Activated T-helper 9 cell treated with anti-CD3 and anti-CD28 coated beads, Interleukin-2, amount 50 U/mL, for 16 hours (primary cell): ENCODE data around the gene NHERF2.
A peak's percentile ranks its signal among the peaks of the same experiment; 100 is the strongest.

Source experiments
- DNase-seq: peaks from one replicate; pipeline ENCODE4 v3.0.0-alpha.2; 2020; ENCODE audit warnings: low read depth

The NHERF2 gene

DNA sequence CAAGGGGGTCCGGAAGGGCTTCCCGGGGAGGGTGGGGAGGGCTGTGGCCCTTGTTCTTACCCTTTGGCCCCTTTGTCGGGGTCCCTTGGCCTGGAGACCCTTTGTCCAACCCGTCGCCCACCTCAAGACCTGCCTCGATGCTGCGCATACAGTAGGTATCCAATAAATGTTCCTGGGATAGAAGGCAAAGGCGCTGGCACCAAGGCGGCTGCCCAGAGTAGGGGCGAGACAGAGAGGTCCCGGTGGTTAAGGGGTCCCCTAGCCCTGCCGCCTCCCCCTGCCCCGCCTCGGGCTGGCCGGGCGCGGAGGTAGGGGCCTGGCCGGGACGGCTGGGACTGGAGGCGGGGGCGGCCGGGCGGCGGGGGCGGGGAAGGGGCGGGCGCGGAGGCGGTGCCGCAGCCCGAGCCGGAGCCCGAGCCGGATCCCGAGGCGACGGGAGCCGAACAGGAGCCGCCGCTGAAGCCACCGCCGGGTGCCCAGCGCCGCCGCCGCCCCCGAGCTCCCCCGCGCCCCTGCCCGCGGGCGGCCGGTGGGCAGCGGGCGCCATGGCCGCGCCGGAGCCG is at the start of gene NHERF2:
Gene NHERF2, plus strand, starts transcription at position 442 of the 563 bp plus-strand sequence. Its CDS starts 104 bp downstream, at position 546.
- DNase-seq, result no peak

DNA sequence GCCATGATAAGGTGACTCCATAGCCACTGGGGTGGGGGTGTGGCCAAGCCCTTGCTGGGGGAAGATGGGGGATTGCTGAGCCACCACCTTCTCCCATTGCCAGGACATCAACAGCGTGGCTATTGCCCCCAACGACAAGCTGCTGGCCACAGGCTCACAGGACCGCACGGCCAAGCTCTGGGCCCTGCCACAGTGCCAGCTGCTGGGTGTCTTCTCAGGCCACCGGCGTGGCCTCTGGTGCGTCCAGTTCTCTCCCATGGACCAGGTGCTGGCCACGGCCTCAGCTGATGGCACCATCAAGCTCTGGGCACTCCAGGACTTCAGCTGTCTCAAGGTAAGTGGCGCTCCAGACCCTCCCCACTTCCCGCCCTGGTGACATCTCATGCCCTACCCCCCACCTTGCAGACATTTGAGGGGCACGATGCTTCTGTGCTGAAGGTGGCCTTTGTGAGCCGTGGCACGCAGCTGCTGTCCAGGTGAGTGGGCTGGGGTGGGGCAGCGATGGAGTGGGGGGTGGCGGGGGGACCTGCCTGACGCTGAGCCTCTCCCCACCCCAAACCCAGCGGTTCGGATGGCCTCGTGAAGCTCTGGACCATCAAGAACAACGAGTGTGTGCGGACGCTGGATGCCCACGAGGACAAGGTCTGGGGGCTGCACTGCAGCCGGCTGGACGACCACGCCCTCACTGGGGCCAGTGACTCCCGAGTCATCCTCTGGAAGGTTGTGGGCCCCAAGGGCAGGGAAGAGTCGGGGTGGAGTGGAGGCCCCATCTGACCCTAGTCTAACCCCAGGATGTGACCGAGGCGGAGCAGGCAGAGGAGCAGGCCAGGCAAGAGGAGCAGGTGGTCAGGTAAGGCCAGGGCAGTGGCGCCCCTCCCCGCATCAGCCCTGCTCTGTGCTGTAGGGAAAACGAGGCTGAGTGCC is 49.5 kb upstream of the NHERF2 start:
- no peak for DNase-seq

GRCh38 chr16:1977875-1978268 is 48.8 kb upstream of the NHERF2 start:
- no peak for DNase-seq

- no peak for DNase-seq
Observed at GRCh38 chr16:1978476-1979120, 48.1 kb upstream of the NHERF2 start.

DNA sequence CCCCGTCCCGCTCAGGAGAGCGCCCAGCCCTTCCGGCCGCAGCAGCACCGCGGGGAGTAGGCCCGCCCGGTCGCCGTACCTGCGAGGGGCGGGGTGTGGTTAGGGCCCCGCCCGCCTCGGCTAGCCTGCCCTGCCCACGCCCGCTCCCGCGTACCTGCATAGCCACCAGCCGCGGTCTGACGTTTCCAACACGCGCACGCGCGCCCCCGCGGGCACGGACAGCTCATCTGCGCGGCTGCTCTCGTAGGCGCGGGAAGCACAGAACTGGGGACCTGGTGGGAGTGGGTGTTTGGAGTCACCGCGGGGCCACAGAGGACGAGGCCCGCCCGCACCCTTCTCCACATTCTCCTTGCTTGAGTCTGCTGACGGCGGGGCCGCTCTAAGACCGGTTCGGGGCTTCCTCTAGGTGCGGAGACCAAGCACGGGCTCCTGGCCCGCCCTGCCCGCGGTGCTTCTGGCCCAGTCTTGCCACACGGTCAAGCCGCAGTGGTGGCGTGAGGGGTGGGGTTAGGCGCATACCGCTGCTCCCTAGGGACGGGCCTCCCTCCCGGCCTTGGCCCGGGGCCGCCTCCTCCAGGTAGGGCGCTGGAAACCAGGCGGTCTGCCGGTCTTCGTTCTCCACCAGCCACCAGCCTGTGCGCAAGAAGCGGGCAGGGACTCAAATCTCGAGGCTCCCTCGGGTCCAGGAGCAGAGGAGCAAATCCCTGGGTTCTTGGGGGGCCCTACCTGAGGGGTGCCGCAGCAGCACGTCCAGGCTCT is 47.3 kb upstream of the NHERF2 start:
- no peak for DNase-seq

DNA sequence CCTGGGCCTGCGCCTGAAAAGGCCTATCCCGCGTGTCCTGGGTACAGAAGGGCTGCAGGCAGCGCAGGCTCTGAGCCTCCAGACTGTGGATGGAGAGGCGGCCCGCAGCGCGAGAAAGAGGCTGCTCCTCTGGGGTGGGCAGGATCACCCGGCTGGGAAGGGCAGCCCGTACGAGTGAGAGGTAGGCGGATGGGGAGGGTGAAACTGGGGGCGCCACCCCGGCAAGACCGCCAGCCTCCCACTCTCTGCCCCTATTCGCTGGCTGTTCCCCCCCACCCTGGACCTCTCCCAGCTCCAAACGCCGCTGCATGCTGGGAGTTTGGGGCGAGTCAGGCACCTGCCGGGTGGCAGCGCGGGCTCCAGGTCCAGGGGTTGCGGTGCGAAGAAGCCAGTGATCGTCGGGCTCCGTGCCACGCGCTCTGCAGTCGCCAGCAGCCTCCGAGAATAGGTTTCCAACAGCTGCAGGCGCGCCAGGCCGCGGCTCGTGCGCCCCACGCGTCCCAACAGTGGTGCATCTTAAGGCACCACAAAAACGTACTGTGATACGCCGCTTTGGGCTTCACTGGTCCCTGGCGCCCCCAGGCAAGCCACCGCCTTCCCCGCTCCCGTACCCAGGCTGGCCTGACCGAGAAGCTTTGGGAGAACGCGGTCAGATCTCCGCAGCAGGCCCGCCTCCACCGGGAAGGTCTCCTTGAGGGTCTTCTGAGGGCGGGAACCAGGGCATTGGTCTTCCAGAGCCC is 46.5 kb upstream of the NHERF2 start:
- DNase-seq, result no peak

DNA sequence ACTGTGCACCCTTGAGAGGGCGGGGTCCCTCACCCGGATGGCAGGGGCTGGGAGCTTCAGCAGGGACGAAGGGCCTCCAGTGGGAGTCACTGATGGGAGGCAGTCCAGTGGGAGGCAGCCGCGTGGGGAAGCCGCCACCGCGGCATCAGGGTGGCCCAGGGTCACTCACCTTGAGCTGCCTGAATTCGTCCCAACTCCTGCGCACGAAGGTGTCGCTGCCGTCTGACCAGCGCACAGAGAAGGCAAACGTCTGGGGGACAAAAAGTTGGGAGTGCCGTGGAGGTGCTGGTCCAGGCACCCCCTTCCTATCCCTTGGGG is 46.0 kb upstream of the NHERF2 start:
- no peak for DNase-seq

DNA sequence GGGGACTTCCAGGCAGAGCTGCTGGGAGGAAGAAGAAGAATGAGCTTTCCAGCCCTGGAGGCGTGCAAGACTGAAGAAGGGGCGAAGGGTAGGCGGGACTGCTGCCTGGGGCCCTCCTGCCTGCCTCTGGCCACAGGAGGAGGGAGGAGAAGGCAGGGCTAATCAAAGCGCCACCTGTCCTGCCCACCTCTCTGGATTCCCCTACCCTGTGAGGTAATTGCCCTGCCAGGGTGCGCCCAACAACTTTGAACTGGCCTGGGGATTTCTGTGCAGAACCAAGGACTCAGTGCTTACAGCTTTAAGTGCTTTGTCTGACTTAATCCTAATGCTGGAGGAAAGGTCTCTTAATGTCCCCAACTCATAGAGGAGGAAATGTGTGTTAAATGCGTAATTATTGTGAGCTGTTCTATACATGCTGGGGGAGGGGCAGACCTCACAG is 45.3 kb upstream of the NHERF2 start, which contains the start of gene NOXO1:
Gene NOXO1, minus strand, starts transcription at position 72 of the 439 bp plus-strand sequence. CDS start 290 bp downstream, outside the sequence.
- no peak for DNase-seq

DNA sequence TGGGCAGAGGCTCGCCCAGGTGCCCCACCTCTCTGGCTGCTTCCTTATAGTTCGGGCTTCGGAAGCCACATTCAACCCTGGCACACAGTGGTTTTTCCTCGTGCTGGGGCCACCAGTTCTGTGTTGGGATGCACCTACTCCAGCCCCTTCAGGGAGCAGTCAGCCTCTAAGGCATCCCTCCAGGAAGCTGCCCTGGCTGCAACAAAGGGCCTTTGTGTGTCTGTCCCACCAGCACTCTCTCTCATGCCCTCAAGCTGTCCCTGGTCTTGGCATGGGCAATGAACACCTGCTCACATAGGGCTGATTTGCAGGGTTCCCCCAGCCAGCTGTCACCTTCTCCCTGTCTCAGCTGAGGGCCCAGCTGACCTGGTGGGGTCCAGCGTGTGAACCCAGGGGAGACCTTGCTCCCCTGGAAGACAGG is 44.7 kb upstream of the NHERF2 start:
- no peak for DNase-seq

DNA sequence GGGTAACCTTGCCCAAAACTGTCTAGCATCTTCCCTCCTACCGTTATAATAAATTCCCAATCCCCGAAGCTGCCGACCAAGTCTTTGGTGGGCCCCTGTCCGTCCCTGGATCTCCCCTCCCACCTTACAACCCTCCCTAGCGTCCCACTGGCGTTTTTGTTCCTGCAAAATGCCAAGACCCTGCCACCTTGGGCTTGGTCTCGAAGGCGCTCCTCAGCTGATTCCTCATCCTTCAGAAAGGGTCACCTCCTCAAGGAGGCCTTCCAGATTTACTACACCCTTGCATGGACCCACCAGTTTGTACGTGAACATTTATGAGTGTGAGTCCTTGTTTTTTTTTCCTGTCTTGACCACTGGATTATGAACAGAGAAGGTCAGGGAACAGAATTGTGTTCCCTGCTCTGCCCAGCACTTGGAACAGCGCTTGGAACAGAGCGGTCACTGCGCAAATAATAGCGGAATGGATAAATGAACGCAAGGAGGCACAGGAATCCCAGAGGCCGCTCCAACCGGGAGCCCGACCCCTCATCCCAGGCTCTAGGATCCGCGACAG is 43.6 kb upstream of the NHERF2 start:
- no peak for DNase-seq

- DNase-seq, result peak; percentile 60
Observed at GRCh38 chr16:1983544-1984346, 43.0 kb upstream of the NHERF2 start, which contains the start of gene GFER. Gene GFER (plus strand): TSS chr16:1984193. CDS start chr16:1984219, 26 bp downstream.

DNA sequence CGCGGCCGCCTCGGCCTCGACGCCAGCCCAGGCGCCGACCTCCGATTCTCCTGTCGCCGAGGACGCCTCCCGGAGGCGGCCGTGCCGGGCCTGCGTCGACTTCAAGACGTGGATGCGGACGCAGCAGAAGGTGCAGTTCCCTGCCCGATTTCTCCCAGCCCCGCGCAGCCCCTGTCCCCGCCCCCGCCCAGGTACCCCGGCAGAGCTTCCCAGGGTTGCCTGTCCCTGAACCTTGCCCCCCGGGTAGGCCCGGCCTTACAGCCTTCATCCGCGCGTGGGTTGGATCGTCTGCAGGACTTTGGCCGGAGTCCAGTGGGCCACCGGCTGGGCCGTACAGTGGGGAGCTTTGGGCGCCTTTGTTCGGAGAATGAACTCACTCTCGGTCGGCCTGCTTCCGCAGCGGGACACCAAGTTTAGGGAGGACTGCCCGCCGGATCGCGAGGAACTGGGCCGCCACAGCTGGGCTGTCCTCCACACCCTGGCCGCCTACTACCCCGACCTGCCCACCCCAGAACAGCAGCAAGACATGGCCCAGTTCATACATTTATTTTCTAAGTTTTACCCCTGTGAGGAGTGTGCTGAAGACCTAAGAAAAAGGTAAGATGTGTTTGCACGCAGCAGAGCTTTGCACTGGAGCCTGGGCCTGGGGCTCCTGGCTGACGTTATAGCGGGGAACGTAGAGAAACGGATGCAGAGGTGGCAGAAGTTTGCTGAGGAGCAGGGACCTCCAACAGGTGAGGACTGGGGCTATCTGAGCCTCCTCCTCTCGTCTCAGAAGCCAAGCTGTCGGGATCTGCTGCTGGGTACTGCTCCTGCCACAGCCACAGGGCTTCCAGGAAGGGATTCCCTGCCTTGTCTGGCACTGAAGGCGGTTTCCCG is 42.1 kb upstream of the NHERF2 start:
- DNase-seq, result no peak

DNA sequence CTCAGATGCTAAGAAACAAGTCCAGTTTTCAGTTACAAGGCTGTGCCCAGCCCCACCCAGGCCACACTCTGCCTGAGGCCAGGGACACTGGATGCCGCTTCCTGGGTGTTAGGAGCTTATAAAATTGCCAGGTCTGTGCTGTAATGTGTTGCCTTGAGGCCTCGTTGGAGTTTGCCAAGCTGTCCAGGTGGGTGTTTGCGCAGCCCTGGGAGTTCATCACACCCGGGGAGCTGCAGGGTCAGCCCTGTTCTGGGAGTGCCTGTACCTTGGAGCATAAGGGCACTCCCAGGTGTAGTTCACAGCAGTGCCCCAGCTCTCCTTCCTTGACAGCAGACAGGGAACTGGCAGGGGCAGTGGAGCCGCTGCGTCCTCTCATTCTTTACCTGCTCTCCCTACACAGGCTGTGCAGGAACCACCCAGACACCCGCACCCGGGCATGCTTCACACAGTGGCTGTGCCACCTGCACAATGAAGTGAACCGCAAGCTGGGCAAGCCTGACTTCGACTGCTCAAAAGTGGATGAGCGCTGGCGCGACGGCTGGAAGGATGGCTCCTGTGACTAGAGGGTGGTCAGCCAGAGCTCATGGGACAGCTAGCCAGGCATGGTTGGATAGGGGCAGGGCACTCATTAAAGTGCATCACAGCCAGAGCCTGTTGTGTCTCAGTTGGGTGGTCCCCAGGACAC is 41.1 kb upstream of the NHERF2 start:
- no peak for DNase-seq

DNA sequence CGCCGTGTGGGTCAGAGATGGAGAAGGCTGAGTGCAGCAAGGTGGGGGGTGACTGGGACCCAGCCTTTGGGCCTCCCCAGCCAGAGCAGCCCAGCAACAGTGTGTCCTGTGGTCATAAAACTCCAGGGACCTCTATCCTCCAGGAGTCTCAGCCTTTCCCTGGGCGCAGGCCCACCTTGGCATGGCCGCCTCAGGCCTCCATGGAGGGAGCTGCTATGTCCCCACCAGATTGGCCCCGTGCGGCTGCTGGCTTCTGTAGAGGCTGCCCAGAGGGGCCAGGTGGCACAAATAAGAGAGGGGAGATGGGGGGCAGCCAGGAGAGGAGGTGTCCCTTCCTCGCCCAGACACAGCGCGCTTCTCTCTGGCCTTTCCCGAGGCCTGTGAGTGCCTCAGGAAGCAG is 39.5 kb upstream of the NHERF2 start:
- DNase-seq, result no peak

- DNase-seq, result no peak
Observed at GRCh38 chr16:1989209-1990100, 37.2 kb upstream of the NHERF2 start, which contains the start of gene SYNGR3. Gene SYNGR3 (plus strand): TSS chr16:1989970. CDS start chr16:1990103, 133 bp downstream.

DNA sequence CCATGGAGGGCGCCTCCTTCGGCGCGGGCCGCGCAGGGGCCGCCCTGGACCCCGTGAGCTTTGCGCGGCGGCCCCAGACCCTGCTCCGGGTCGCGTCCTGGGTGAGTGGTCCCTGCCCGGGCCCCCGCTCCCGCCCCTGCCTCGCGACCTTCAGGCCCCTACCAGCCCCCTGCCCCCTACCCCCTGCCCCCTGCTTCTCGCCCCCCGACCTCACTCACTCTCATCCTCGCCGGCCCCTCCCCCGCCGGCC is 36.7 kb upstream of the NHERF2 start:
- no peak for DNase-seq

DNA sequence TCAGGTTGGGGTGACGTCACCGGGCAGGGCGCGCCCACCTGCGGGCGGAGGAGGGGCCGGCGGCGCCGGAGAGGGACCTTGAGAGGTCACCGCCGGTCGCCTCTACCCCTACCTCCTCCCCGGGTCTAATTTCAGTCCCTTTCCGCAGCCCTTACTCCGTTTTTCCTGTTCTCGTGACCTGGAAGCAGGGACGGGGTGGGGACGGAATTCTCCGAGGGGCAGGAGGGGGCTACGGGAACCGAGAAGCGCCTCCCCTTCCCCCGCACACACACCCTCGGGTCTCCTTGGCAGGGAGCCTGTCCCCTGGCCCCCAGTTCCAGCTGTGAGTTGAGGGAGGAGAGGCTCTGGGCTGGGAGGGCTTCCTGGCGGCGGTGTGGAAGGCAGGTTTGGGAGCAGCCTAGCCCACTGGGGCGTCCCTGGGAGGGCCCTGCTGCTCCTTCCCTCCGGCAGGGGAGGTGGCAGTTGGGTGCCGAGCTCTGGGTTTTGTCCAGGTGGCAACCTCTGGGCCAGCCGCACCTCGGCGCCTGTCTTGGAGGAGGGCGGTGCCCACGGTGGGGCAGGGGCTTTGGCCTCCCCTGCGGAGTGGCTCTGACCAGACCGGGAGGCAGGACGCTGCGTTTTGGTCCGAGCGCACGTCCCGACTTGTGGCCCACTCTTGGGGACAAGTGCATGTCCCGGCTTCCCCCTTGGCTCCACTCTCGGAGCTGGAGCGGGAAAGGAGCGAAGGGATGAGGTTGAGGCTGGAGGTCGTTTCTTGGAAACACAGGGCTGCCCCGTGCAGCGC is 36.2 kb upstream of the NHERF2 start:
- DNase-seq, result no peak
